GM23248 (cell line): Measurements from ENCODE around the gene PAOX.

ENCODE experiments used
- EZH2 ChIP-seq: fragments of 200-600 bp; sonication (generic); IDR thresholded peaks from 2 replicates; pipeline ENCODE4 v1.6.1; 2018; ENCODE audit warnings: antibody characterized with exemption, mild to moderate bottlenecking; ENCODE audit not compliant: insufficient read depth, poor library complexity, severe bottlenecking
- EZH2phosphoT487 ChIP-seq: fragments of 200-600 bp; sonication (generic); IDR thresholded peaks from 2 replicates; pipeline ENCODE4 v1.6.1; 2018; ENCODE audit warnings: antibody characterized with exemption, moderate library complexity, mild to moderate bottlenecking, low read depth; ENCODE audit not compliant: insufficient read depth

- TF ChIP-seq EZH2 (no peak), EZH2phosphoT487 (no peak)
Measured at GRCh38 chr10:133405272-133405671, 26.2 kb downstream of the PAOX start.
